Astrocyte of the cerebellum (primary cell): ENCODE data around the gene ENTPD1.

Experiments used
- DNase-seq: peaks from one replicate; pipeline ENCODE4 v3.0.0-alpha.2; 2011; ENCODE audit warnings: low read depth
- H3K4me3 ChIP-seq: 2 replicates; pipeline ENCODE4 v1.5.1; 2011; ENCODE audit warnings: mild to moderate bottlenecking, low read depth, low read length, moderate library complexity
- CTCF ChIP-seq: IDR thresholded peaks from 2 replicates; pipeline ENCODE4 v1.5.1; 2012; ENCODE audit warnings: low read length, low read depth, moderate library complexity, mild to moderate bottlenecking; ENCODE audit errors: missing control alignments
- in situ Hi-C: cut with HindIII; loops from 2 replicates; pipeline ENCODE4 v1.10.0; 2017; ENCODE audit warnings: low sequenced_read_pairs

ENTPD1 gene

GRCh38 chr10:95831515-95831914 is 75.6 kb downstream of the ENTPD1 start:
- TF ChIP-seq CTCF, result no peak
- in situ Hi-C loops, result no loop called here
- H3K4me3 ChIP-seq, result no peak overlapping the region
- DNase-seq, result no peak

DNA sequence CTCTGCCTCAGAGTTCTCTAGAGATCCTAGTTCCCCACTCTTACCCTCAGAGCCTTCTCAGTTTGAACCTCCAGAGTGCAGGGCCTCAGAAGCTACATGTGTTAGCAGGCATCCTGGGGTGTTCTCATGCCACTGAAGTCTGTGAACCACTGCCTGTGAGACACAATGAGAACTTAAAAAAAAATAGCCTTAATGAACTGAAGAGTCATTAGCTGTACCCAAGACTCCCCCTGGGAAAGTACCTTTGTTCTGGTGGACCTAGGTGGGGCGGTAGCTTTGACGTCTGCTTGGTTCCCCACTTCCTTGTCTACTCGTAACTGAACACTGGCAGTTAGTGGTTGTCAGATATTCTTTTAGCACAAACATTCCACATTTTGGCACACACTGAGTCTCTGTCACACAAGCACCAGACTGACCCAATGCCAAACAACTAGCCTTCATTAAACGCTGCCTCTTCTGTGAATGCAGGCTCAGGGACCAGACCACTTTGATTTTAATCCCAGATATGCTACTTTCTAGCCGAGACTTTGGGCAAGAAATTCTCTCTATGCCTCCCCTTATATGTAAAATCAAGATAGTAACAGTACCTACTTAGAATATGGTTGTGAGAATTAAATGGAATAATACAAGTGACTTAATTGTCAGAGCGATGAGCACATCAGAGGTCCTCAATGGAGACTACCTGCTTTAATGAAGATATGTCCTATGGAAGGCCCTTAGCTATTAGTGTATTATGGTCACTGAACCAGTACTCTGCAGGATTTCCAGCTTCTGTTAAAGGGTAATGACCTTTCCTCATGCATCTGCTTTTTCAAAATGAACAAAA is 76.5 kb downstream of the ENTPD1 start:
- DNase-seq, result no peak
- no peak overlapping the region for H3K4me3 ChIP-seq
- in situ Hi-C loops, result no loop called here
- no peak for TF ChIP-seq CTCF

- no peak overlapping the region for H3K4me3 ChIP-seq
- in situ Hi-C loops, result no loop called here
- DNase-seq, result no peak
- TF ChIP-seq CTCF, result no peak
Measured at GRCh38 chr10:95833042-95833610, 77.2 kb downstream of the ENTPD1 start.

DNA sequence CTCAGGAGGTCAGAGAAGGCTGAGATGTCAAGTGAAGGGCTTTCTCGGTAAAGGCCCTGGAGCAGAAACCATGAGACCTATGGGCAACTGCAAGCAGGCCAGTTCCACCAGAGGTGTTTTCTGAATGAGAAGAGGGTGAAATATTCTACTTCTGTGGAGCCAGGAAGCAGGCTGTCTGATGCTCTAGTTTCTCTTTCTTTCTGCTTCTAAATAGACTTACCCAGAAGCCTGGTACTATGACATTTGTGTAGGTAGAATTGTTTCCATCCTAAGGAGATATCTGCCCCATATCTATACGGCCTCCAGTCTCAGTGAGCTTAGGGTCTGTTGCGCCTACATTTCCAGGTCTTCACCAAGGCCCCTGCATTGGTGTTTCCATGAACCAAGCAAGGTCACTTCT is 78.4 kb downstream of the ENTPD1 start:
- H3K4me3 ChIP-seq, result no peak overlapping the region
- TF ChIP-seq CTCF, result no peak
- in situ Hi-C loops, result no loop called here
- no peak for DNase-seq

- in situ Hi-C loops, result no loop called here
- no peak overlapping the region for H3K4me3 ChIP-seq
- TF ChIP-seq CTCF, result no peak
- no peak for DNase-seq
Measured at GRCh38 chr10:95835149-95835860, 79.3 kb downstream of the ENTPD1 start.

- DNase-seq, result no peak
- no peak overlapping the region for H3K4me3 ChIP-seq
- in situ Hi-C loops, result no loop called here
- no peak for TF ChIP-seq CTCF
Measured at GRCh38 chr10:95835911-95836310, 79.9 kb downstream of the ENTPD1 start.
